OCI-LY7 (cell line): ENCODE measurements around the gene MAMDC2. TPM values are rescaled to one million over a fixed set of nuclear protein-coding genes. Genes with fewer than 3 reads are reported as not detected.
"Not testable (repeated sequence)": the region's sequence is repeated elsewhere in the genome, so short reads cannot be mapped to it uniquely, and the experiment has no call there.

Experiments used
- BruUV-seq: library from RNA; stranded (reverse); fragments of 400-500 nt; replicated peaks from 2 replicates; lab custom pipeline; 2021; lab: Mats Ljungman, UMichigan
- CTCF ChIA-PET: fragments of 300-600 bp; sonication (Branson Sonifier 250); formaldehyde crosslinking; loops from one replicate; lab custom pipeline; 2022; ENCODE audit warnings: antibody characterized with exemption; ENCODE audit not compliant: unreplicated experiment; lab: Charles Lee
- POLR2A ChIA-PET: fragments of 300-600 bp; sonication (Branson Sonifier 250); formaldehyde crosslinking; loops from one replicate; lab custom pipeline; 2022; ENCODE audit warnings: antibody characterized with exemption; lab: Charles Lee
- DNase-seq: peaks from one replicate; pipeline ENCODE4 v3.0.0-alpha.2; 2015; ENCODE audit warnings: low spot score
- H2AFZ ChIP-seq: fragments of 200-600 bp; sonication (generic), shearing (Covaris generic); 2 replicates; pipeline ENCODE4 v1.6.1; 2014; ENCODE audit warnings: mild to moderate bottlenecking, antibody characterized with exemption, low read length, moderate library complexity
- H3K27ac ChIP-seq: fragments of 200-600 bp; sonication (generic); 2 replicates; pipeline ENCODE4 v1.5.1; 2014; ENCODE audit warnings: mixed run types, low read depth, mild to moderate bottlenecking, moderate library complexity, low read length, inconsistent platforms; ENCODE audit not compliant: poor library complexity, severe bottlenecking
- H3K36me3 ChIP-seq: fragments of 200-600 bp; sonication (generic); 2 replicates; pipeline ENCODE4 v1.6.1; 2014; ENCODE audit warnings: mild to moderate bottlenecking, antibody characterized with exemption, low read length, moderate library complexity, mixed read lengths; ENCODE audit not compliant: insufficient read depth
- H3K4me1 ChIP-seq: fragments of 200-600 bp; sonication (generic); 2 replicates; pipeline ENCODE4 v1.5.1; 2014; ENCODE audit warnings: mild to moderate bottlenecking, low read length; ENCODE audit not compliant: insufficient read depth, poor library complexity, severe bottlenecking
- H3K4me2 ChIP-seq: fragments of 200-600 bp; sonication (generic); 2 replicates; pipeline ENCODE4 v1.6.1; 2014; ENCODE audit warnings: mild to moderate bottlenecking, low read length
- H3K4me3 ChIP-seq: fragments of 200-600 bp; sonication (generic); 2 replicates; pipeline ENCODE4 v1.5.1; 2014; ENCODE audit warnings: mild to moderate bottlenecking, low read depth, low read length; ENCODE audit not compliant: poor library complexity, severe bottlenecking
- H3K79me2 ChIP-seq: fragments of 200-600 bp; sonication (generic); 2 replicates; pipeline ENCODE4 v1.6.1; 2016; ENCODE audit warnings: low read depth, mild to moderate bottlenecking, low read length, moderate library complexity, mixed read lengths; ENCODE audit not compliant: insufficient read depth
- H3K9me2 ChIP-seq: fragments of 200-600 bp; sonication (generic); 2 replicates; pipeline ENCODE4 v1.6.1; 2016; ENCODE audit warnings: mild to moderate bottlenecking, low read length, mixed read lengths; ENCODE audit not compliant: insufficient read depth
- H3K9me3 ChIP-seq: fragments of 200-600 bp; sonication (generic); 2 replicates; pipeline ENCODE4 v1.6.1; 2014; ENCODE audit warnings: mild to moderate bottlenecking, mixed run types, low read length, mixed read lengths
- H4K20me1 ChIP-seq: fragments of 200-600 bp; sonication (generic); 2 replicates; pipeline ENCODE4 v1.6.1; 2014; ENCODE audit warnings: mild to moderate bottlenecking, antibody characterized with exemption, low read length, moderate library complexity, mixed read lengths; ENCODE audit not compliant: insufficient read depth
- CTCF ChIP-seq: fragments of 200-600 bp; sonication (generic); conservative IDR thresholded peaks from 2 replicates; pipeline ENCODE4 v1.5.1; 2014; ENCODE audit warnings: mild to moderate bottlenecking, antibody characterized with exemption, low read length, moderate library complexity, mixed read lengths
- EZH2phosphoT487 ChIP-seq: fragments of 200-600 bp; sonication (generic); IDR thresholded peaks from 2 replicates; pipeline ENCODE4 v1.6.1; 2018; ENCODE audit warnings: low read depth, borderline replicate concordance, mild to moderate bottlenecking, mixed run types, antibody characterized with exemption, low read length, moderate library complexity, mixed read lengths
- intact Hi-C: fragments of 100-400 bp; cut with micrococcal nuclease; formaldehyde crosslinking; loops from one replicate; pipeline ENCODE4 v1.10.0; 2022; ENCODE audit not compliant: unreplicated experiment
- total RNA-seq, 2 experiments: library from RNA; depleted of rRNA in 1 of 2; stranded (reverse); fragments of >200 nt in 1 of 2; shearing (Covaris generic) in 1 of 2; gene quantifications; 2 replicates each; pipeline ENCODE4 v1.2.3, GENCODE V29; 2014 to 2022

MAMDC2 gene
- total RNA-seq, 2 experiments from 2014 or later, result not detected

DNA sequence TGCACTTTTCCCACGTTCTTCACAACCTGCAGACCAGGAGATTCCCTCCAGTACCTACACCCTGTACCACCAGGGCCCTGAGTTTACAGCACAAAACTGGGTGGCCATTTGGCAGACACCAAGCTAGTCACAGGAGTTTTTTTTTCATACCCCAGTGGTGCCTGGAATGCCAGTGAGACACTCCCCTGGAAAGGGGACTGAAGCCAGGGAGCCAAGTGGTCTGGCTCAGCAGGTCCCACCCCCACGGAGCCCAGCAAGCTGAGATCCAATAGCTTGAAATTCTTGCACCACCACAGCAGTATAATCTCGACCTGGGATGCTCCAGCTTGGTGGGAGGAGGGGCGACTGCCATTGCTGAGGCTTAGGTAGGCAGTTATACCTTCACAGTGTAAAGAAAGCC lies 188.8 kb downstream of the MAMDC2 start:
- ChIA-PET POLR2A (no interaction called here), CTCF (no interaction called here)
- no peaks in the 10 kb centered on the region for H4K20me1 ChIP-seq
- no peak overlapping the region for H2AFZ ChIP-seq
- DNase-seq, result no peak
- no TSS peak for BruUV-seq
- H3K4me1 ChIP-seq, result no peaks in the 10 kb centered on the region
- no peak overlapping the region for H3K4me2 ChIP-seq
- TF ChIP-seq CTCF (no peak), EZH2phosphoT487 (no peak)
- no peak overlapping the region for H3K27ac ChIP-seq
- H3K9me3 ChIP-seq, result no peaks in the 10 kb centered on the region
- intact Hi-C loops, result no loop called here
- no peaks in the 10 kb centered on the region for H3K36me3 ChIP-seq
- no peaks in the 10 kb centered on the region for H3K9me2 ChIP-seq
- H3K79me2 ChIP-seq, result no peaks in the 10 kb centered on the region
- no peak overlapping the region for H3K4me3 ChIP-seq

- H3K27ac ChIP-seq, H3K4me1 ChIP-seq, H4K20me1 ChIP-seq, BruUV-seq, H3K36me3 ChIP-seq, intact Hi-C loops, H3K4me3 ChIP-seq, H3K4me2 ChIP-seq, H3K79me2 ChIP-seq, H3K9me3 ChIP-seq, CTCF ChIA-PET, H2AFZ ChIP-seq, H3K9me2 ChIP-seq, DNase-seq: not testable (repeated sequence)
- POLR2A ChIA-PET, result interaction anchor here (0.6 kb wide), 1 partner anchor 305 kb away, joined by 3 read pairs; no protein-coding TSS in a partner anchor
These were observed 190.6 kb downstream of the MAMDC2 start for GRCh38 chr9:70234208-70234607.

DNA sequence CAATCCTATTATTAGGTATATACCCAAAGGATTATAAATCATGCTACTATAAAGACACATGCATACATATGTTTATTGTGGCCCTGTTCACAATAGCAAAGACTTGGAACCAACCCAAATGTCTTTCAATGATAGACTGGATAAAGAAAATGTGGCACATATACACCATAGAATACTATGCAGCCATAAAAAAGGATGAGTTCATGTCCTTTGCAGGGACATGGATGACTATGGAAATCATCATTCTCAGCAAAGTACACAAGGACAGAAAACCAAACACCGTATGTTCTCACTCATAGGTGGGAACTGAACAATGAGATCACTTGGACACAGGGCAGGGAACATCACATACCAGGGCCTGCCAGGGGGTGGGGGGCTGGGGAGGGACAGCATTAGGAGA lies 202.3 kb downstream of the MAMDC2 start:
- DNase-seq, H3K9me3 ChIP-seq, CTCF ChIA-PET, H2AFZ ChIP-seq, POLR2A ChIA-PET, BruUV-seq, intact Hi-C loops, H3K4me1 ChIP-seq, H3K4me3 ChIP-seq, H3K27ac ChIP-seq, H4K20me1 ChIP-seq, H3K4me2 ChIP-seq, H3K9me2 ChIP-seq, H3K36me3 ChIP-seq, H3K79me2 ChIP-seq: not testable (repeated sequence)

DNA sequence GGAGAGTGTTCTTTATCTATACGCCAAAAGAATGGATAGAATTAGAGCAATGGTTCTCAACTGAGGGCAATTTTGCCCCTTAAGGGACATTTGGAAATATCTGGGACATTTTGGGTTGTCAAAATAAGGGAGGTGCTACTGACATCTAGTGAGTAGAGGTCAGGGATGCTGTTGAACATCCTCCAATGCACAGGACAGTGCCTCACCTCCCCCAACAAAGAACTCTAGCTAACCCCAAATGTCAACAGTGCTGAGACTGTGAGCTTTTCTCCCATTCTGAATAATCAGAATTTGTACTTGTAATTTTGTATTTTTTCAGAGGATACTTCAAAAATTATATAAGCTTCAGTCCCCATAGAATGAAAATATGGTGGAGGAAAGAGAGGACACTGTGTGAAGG lies 206.6 kb downstream of the MAMDC2 start:
- CTCF ChIA-PET, result no interaction called here

More for the DNA sequence above, 206.6 kb downstream of the MAMDC2 start:
- intact Hi-C loops, result loop anchor here (10.0 kb wide), 2 partner anchors 175 to 355 kb away; no protein-coding TSS in a partner anchor
- Histone ChIP-seq H3K4me3 (no peak overlapping the region), H2AFZ (no peak overlapping the region), H3K9me3 (no peaks in the 10 kb centered on the region), H3K79me2 (no peaks in the 10 kb centered on the region), H3K4me2 (no peak overlapping the region), H3K4me1 (no peaks in the 10 kb centered on the region), H3K27ac (no peak overlapping the region), H3K36me3 (no peaks in the 10 kb centered on the region), H4K20me1 (no peaks in the 10 kb centered on the region), H3K9me2 (no peaks in the 10 kb centered on the region)
- DNase-seq, result no peak
- TF ChIP-seq EZH2phosphoT487 (no peak), CTCF (no peak)
- POLR2A ChIA-PET, result no interaction called here
- no TSS peak for BruUV-seq
